ENCODE results near the gene CAPN5. TPM values are rescaled to one million over a fixed set of nuclear protein-coding genes. Genes with fewer than 3 reads are reported as not detected.

CAPN5 gene
- total and polyA plus RNA-seq, 2 of the 13 experiments (the other 11 are each of a cell fraction or from before 2014, with no cell fraction given), result 0.27 to 1.2 TPM

- TF ChIP-seq ZNF407 (CRISPR knock-in tag; IDR thresholded peaks at IDR 0.05; ENCODE audit: not compliant biosample characterization) (no peak), KDM3A (CRISPR knock-in tag; IDR thresholded peaks at IDR 0.05; ENCODE audit: low read depth) (peak; percentile 57; the same call in 1 of the 2 replicates), ZNF605 (CRISPR knock-in tag; IDR thresholded peaks at IDR 0.05) (peak; percentile 69; the same call in 1 of the 2 replicates), CC2D1A (CRISPR knock-in tag; IDR thresholded peaks at IDR 0.05) (no peak), SMAD9 (CRISPR knock-in tag; IDR thresholded peaks at IDR 0.05) (no peak), ZNF18 (CRISPR knock-in tag; IDR thresholded peaks at IDR 0.05; ENCODE audit: insufficient replicate concordance) (no peak), PRDM15 (CRISPR knock-in tag; IDR thresholded peaks at IDR 0.05) (no peak), ZNF746 (CRISPR knock-in tag; IDR thresholded peaks at IDR 0.05) (no peak), ZBTB46 (CRISPR knock-in tag; IDR thresholded peaks at IDR 0.05; ENCODE audit: borderline replicate concordance) (peak; percentile 31; the same call in 1 of the 2 replicates), SRSF9 (IDR thresholded peaks at IDR 0.05; ENCODE audit: borderline replicate concordance, insufficient read depth, low read depth, low read length, poor library complexity, severe bottlenecking) (no peak), NFE2L2 (IDR thresholded peaks at IDR 0.05; ENCODE audit: low read length) (no peak), HNRNPLL (IDR thresholded peaks at IDR 0.05; ENCODE audit: low read depth, low read length, poor library complexity, severe bottlenecking) (peak; percentile 40), ZNF557 (CRISPR knock-in tag; IDR thresholded peaks at IDR 0.05) (no peak)
Measured at GRCh38 chr11:77127235-77127911, 60.6 kb downstream of the CAPN5 start (continued).

Measured in HepG2 (cell line).